Measurements from ENCODE around the gene IL11RA.

Gene IL11RA

GRCh38 chr9:34655394-34655793 is 3.4 kb downstream of the IL11RA start:
- no peak for DNase-seq

GRCh38 chr9:34656992-34657391 is 5.0 kb downstream of the IL11RA start:
- DNase-seq: no peak

GRCh38 chr9:34658461-34658860 is 6.5 kb downstream of the IL11RA start:
- DNase-seq: no peak

GRCh38 chr9:34659592-34660253 is 7.7 kb downstream of the IL11RA start:
- no peak for DNase-seq

- DNase-seq: no peak
Observed at GRCh38 chr9:34662526-34663302, 10.7 kb downstream of the IL11RA start, which contains the start of gene CCL27. Gene CCL27 (minus strand): TSS chr9:34662657. CDS start chr9:34662633, 24 bp downstream.

- peak; percentile 19 for DNase-seq
Observed at GRCh38 chr9:34663303-34663605, 11.3 kb downstream of the IL11RA start.

GRCh38 chr9:34664281-34665066 is 12.5 kb downstream of the IL11RA start:
- peak; percentile 49 for DNase-seq

GRCh38 chr9:34665067-34665380 is 13.0 kb downstream of the IL11RA start:
- no peak for DNase-seq

GRCh38 chr9:34665381-34666250 is 13.6 kb downstream of the IL11RA start:
- peak; percentile 81 for DNase-seq

- DNase-seq: no peak
Observed at GRCh38 chr9:34669809-34670562, 18.0 kb downstream of the IL11RA start.

- no peak for DNase-seq
Observed at GRCh38 chr9:34671307-34671706, 19.3 kb downstream of the IL11RA start.

- no peak for DNase-seq
Observed at GRCh38 chr9:34674440-34674839, 22.5 kb downstream of the IL11RA start.

GRCh38 chr9:34675048-34675714 is 23.2 kb downstream of the IL11RA start:
- DNase-seq: peak; percentile 25

- no peak for DNase-seq
Observed at GRCh38 chr9:34675869-34676268, 23.9 kb downstream of the IL11RA start.

- no peak for DNase-seq
Observed at GRCh38 chr9:34684145-34684544, 32.2 kb downstream of the IL11RA start.

GRCh38 chr9:34684816-34685215 is 32.8 kb downstream of the IL11RA start:
- no peak for DNase-seq

- DNase-seq: no peak
Observed at GRCh38 chr9:34685591-34685990, 33.6 kb downstream of the IL11RA start.

- no peak for DNase-seq
Observed at GRCh38 chr9:34686231-34686630, 34.2 kb downstream of the IL11RA start.

GRCh38 chr9:34686732-34687131 is 34.7 kb downstream of the IL11RA start:
- no peak for DNase-seq

- no peak for DNase-seq
Observed at GRCh38 chr9:34687276-34688030, 35.5 kb downstream of the IL11RA start.

Measured in activated effector memory CD4-positive, alpha-beta T cell treated with Interleukin-2 at 50 U/mL for 16 hours (primary cell).